ENCODE results near the gene MYL11. TPM values are rescaled to one million over a fixed set of nuclear protein-coding genes. Genes with fewer than 3 reads are reported as not detected.

MYL11 gene
- total and polyA plus RNA-seq, 5 donors from 2014 or later, result 1.7 to 4.1 TPM; not detected in 3

DNA sequence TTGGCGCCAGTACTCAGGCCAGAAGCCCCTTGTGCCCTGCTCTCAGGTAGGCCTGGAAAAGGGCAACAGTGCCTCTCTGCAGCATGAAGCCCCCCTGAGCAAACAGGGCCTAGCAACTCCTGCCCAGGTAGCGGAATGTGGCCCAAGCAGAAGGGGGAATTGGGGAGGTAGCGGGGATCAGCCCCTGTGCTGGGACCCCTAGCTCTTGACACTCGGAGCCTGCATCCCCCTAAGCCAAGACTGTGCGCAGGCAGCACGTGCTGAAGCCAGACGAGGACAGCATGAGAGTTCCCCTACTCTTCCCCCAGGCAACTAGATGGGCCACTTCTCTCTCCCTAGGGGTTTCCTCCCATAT, 18.7 kb upstream of the MYL11 start:
- H3K9me3 Mint-ChIP-seq, result no peaks in the 10 kb centered on the region
- H3K4me3 Mint-ChIP-seq, result peak overlapping the region; percentile 96 to 100 (median 96)
- no peaks in the 10 kb centered on the region for H3K27me3 Mint-ChIP-seq
- H3K36me3 Mint-ChIP-seq, result peaks cover 26% of the 10 kb centered on the region
- DNase-seq (no peak), ATAC-seq (ENCODE audit: low read depth in 2 of 2) (no peak)
- Histone ChIP-seq H3K36me3 (ENCODE audit: control insufficient read depth, insufficient read depth, low read length) (peaks cover 33% of the 10 kb centered on the region), H3K27me3 (ENCODE audit: control insufficient read depth, insufficient read depth, low read length) (no peaks in the 10 kb centered on the region), H3K4me1 (ENCODE audit: control insufficient read depth, insufficient read depth, low read length, poor library complexity, severe bottlenecking) (peaks cover 24% of the 10 kb centered on the region), H3K27ac (ENCODE audit: insufficient read depth, low read length, poor library complexity, severe bottlenecking) (peak overlapping the region; percentile 96), H3K9me3 (ENCODE audit: control insufficient read depth in 2 of 2, low read length in 2 of 2) (no peaks in the 10 kb centered on the region), H3K4me3 (ENCODE audit: low read depth, low read length) (no peak overlapping the region)
- H3K27ac Mint-ChIP-seq, result peak overlapping the region; percentile 99
- peaks cover 4 to 47% (median 19%) of the 10 kb centered on the region in 4 donors for H3K4me1 Mint-ChIP-seq

DNA sequence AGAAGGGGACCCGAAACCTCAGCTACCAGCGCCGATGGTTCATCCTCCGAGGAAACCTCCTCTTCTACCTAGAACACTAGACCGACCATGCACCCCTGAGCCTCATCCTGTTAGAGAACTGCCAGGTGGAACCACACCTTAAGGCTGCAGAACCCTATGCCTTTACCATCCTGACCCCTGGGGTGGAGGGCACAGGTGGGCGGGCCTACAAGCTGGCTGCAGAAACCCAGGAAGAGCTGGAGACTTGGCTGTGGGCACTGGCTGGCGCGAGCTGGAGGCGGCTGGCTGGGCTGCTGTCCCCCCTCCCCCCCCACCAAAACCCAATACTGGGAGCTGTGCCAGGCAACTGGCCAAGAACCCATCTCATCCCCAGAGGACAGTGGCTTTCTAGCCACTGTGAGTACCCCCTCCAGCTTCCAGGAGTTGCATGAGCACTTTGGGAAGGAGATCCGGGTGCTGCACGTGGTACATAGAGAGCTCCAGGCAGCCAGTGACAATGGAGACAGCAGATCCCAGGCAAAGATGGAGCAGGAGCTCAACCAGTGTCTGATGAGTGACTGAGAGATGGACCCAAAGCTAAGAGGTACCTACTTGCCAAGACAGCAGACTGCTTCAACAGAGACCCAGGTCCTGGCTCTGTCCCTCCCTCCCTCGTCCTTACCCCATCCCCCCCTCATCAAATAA, 18.1 kb upstream of the MYL11 start:
- H3K9me3 Mint-ChIP-seq, result no peaks in the 10 kb centered on the region
- H3K4me1 Mint-ChIP-seq, result peaks cover 4 to 47% (median 19%) of the 10 kb centered on the region in 4 donors
- no peaks in the 10 kb centered on the region for H3K27me3 Mint-ChIP-seq
- H3K9me3 ChIP-seq (ENCODE audit: control insufficient read depth in 2 of 2, low read length in 2 of 2), result no peaks in the 10 kb centered on the region
- H3K27ac Mint-ChIP-seq, result peak overlapping the region; percentile 99
- DNase-seq, result peak in 1 of 3 donors; percentile 60
- peaks cover 24% of the 10 kb centered on the region for H3K4me1 ChIP-seq (ENCODE audit: control insufficient read depth, insufficient read depth, low read length, poor library complexity, severe bottlenecking)
- H3K36me3 Mint-ChIP-seq, result peaks cover 21% of the 10 kb centered on the region
- no peak overlapping the region for H3K4me3 ChIP-seq (ENCODE audit: low read depth, low read length)
- peak in 1 of 2 donors; percentile 28 for ATAC-seq (ENCODE audit: low read depth in 2 of 2)
- H3K27ac ChIP-seq (ENCODE audit: insufficient read depth, low read length, poor library complexity, severe bottlenecking), result peak overlapping the region; percentile 96
- H3K4me3 Mint-ChIP-seq, result peak overlapping the region; percentile 96 to 100 (median 96)
- H3K36me3 ChIP-seq (ENCODE audit: control insufficient read depth, insufficient read depth, low read length), result peaks cover 30% of the 10 kb centered on the region
- no peaks in the 10 kb centered on the region for H3K27me3 ChIP-seq (ENCODE audit: control insufficient read depth, insufficient read depth, low read length)

DNA sequence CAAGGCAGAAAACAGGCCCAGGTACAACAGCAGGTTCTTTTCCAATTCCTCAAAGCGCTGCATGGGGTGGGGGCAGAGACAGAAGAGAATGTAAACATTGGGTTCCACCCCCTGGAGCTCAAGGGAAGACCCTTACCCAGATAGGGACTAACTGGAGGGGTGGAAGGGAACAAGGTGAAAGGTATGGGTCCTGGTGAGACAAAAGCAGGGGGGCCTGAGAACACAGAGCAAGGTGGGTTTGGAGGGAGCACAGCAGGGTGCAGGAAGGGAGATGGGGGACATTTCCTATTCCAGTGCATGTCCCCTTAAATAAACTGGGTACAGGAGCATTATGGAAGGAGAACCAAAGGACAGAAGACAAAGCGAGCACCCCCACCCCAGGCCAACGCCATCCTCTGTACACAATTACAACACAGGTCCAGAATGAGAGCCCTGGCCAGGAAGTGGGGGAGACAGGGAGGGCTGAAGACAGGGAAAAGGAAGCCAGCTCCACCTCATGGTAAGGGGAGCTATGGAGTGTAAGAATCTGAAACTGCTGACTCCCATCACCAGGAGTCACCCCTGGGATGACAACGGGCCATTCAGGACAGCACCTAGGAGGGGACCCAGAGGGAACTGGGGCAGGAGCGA, 17.4 kb upstream of the MYL11 start:
- Histone ChIP-seq H3K4me1 (ENCODE audit: control insufficient read depth, insufficient read depth, low read length, poor library complexity, severe bottlenecking) (peaks cover 24% of the 10 kb centered on the region), H3K27me3 (ENCODE audit: control insufficient read depth, insufficient read depth, low read length) (no peaks in the 10 kb centered on the region), H3K36me3 (ENCODE audit: control insufficient read depth, insufficient read depth, low read length) (peaks cover 25% of the 10 kb centered on the region), H3K4me3 (ENCODE audit: low read depth, low read length) (no peak overlapping the region), H3K9me3 (ENCODE audit: control insufficient read depth in 2 of 2, low read length in 2 of 2) (no peaks in the 10 kb centered on the region), H3K27ac (ENCODE audit: insufficient read depth, low read length, poor library complexity, severe bottlenecking) (no peak overlapping the region)
- Mint-ChIP-seq H3K9me3 (no peaks in the 10 kb centered on the region), H3K27me3 (no peaks in the 10 kb centered on the region), H3K27ac (peak overlapping the region in 2 of 3 donors; percentile 67 to 99), H3K36me3 (peaks cover 19% of the 10 kb centered on the region), H3K4me1 (peaks cover 4 to 44% (median 19%) of the 10 kb centered on the region in 4 donors), H3K4me3 (peak overlapping the region in 2 of 4 donors; percentile 51 to 100)
- no peak for ATAC-seq (ENCODE audit: low read depth in 2 of 2)
- no peak for DNase-seq

DNA sequence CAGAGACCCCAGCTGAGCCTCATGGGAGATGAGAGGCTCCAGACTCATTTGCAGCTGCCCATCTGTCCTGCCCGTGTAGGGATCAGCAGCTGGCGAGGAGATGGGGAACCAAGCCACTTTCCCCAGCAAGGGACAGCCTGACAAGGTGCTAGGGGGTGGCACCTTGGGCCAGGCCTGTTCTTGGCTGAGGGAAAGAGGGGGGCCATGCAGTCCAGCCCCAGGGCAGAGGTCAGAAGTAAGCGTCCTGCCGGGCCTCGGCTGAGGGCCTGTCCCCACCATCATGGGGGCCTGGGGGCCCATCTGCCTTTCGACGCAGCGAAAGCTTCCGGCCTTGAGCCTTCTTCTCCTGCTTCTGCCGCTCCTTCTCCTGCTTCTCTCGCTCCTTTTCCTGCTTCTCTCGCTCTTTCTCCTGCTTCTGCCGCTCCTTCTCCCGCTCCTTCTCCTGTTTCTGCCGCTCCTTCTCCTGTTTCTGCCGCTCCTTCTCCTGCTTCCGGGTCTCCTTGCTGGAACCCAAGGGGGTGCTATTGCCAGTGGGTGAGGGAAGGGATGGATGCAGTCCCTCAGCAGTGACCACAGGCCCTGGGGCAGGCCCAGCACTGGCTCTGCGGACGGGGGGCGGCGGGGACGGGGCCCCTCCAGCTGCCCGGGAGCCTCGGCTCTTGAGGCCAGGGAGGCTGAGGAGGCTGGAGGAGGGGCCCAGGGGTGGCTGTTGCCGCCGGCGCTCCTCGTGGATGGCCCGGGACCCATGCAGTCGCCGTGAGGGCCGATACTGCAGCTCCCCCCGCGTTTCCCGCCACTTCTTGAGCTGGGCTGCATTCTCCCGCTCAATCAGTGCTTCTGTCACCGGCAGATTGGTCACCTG, 16.7 kb upstream of the MYL11 start:
- no peak for DNase-seq
- H3K9me3 ChIP-seq (ENCODE audit: control insufficient read depth in 2 of 2, low read length in 2 of 2), result no peaks in the 10 kb centered on the region
- H3K27me3 Mint-ChIP-seq, result no peaks in the 10 kb centered on the region
- H3K4me1 Mint-ChIP-seq, result peaks cover 4 to 40% (median 20%) of the 10 kb centered on the region in 4 donors
- peak overlapping the region in 2 of 3 donors; percentile 41 to 83 for H3K27ac Mint-ChIP-seq
- peak overlapping the region in 1 of 4 donors; percentile 51 for H3K4me3 Mint-ChIP-seq
- no peaks in the 10 kb centered on the region for H3K9me3 Mint-ChIP-seq
- H3K27me3 ChIP-seq (ENCODE audit: control insufficient read depth, insufficient read depth, low read length), result no peaks in the 10 kb centered on the region
- H3K4me1 ChIP-seq (ENCODE audit: control insufficient read depth, insufficient read depth, low read length, poor library complexity, severe bottlenecking), result peaks cover 24% of the 10 kb centered on the region
- peaks cover 21% of the 10 kb centered on the region for H3K36me3 Mint-ChIP-seq
- H3K36me3 ChIP-seq (ENCODE audit: control insufficient read depth, insufficient read depth, low read length), result peaks cover 23% of the 10 kb centered on the region
- no peak for ATAC-seq (ENCODE audit: low read depth in 2 of 2)
- no peak overlapping the region for H3K27ac ChIP-seq (ENCODE audit: insufficient read depth, low read length, poor library complexity, severe bottlenecking)
- no peak overlapping the region for H3K4me3 ChIP-seq (ENCODE audit: low read depth, low read length)

DNA sequence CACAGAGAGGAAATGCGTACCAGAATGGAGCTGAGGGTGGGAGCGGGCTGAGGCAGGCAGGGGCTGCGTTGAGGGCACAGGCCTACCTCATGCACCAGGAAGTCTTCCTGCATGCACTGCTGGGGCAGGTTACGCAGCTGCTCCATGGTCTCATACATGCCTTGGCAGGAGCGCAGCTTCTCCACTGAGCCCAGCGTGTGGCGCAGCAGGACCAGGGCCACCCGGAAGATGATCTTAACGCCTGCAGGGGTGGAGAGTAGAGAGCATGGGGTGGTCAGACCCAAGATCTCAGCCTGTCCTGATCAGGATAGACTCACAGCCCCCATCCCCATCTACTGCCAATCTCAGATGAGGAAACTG, 16.0 kb upstream of the MYL11 start:
- no peak overlapping the region for H3K27ac ChIP-seq (ENCODE audit: insufficient read depth, low read length, poor library complexity, severe bottlenecking)
- peak overlapping the region in 1 of 4 donors; percentile 44 for H3K4me3 Mint-ChIP-seq
- H3K27me3 Mint-ChIP-seq, result no peaks in the 10 kb centered on the region
- H3K4me1 Mint-ChIP-seq, result peaks cover 4 to 38% (median 25%) of the 10 kb centered on the region in 4 donors
- H3K9me3 Mint-ChIP-seq, result no peaks in the 10 kb centered on the region
- H3K27ac Mint-ChIP-seq, result no peak overlapping the region
- peaks cover 25% of the 10 kb centered on the region for H3K36me3 Mint-ChIP-seq
- peaks cover 23% of the 10 kb centered on the region for H3K4me1 ChIP-seq (ENCODE audit: control insufficient read depth, insufficient read depth, low read length, poor library complexity, severe bottlenecking)
- no peak overlapping the region for H3K4me3 ChIP-seq (ENCODE audit: low read depth, low read length)
- no peaks in the 10 kb centered on the region for H3K27me3 ChIP-seq (ENCODE audit: control insufficient read depth, insufficient read depth, low read length)
- H3K36me3 ChIP-seq (ENCODE audit: control insufficient read depth, insufficient read depth, low read length), result peaks cover 24% of the 10 kb centered on the region
- no peak for ATAC-seq (ENCODE audit: low read depth in 2 of 2)
- no peaks in the 10 kb centered on the region for H3K9me3 ChIP-seq (ENCODE audit: control insufficient read depth in 2 of 2, low read length in 2 of 2)
- no peak for DNase-seq

DNA sequence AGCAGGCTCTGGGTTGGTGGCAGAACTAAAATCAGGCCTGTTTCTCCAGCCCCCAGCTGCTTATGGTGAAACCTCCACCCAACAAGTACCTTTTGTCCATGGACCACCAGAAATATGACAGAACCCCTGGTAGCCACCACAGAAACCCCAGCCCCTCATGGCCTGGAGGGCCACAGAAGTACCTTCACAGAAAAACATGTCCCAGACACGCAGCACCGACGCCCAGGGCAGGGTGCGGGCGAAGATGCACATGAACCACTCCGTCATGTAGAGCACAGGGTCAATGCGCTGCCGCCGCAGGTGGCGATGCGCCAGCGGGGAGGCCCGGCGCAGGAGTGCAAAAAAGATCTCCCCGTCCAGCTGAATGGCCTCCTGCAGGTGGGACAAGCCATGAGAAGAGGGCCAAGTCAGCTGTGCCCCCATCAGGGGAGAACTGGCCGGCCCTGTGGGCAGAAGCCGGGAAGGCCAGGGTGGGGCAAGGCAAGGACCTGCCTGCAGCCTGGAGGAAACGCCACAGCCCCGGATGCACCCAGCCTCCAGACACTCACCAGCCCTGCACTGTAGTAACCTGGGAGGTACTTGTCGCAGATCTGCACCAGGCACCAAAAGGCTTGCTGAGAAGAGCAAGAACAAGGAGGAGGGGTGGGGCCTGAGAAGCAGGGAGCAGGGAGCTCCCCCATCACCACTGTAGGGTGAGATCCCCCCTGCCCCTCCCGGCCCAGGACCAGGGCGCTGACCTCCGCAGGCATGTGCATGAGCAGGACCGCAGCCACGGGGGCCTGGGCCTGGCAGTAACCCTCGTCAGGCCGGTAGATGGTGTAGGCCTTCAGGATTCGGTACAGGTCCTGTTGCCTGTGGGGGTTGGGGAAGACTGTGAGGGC, 15.4 kb upstream of the MYL11 start:
- Histone ChIP-seq H3K4me1 (ENCODE audit: control insufficient read depth, insufficient read depth, low read length, poor library complexity, severe bottlenecking) (peaks cover 16% of the 10 kb centered on the region), H3K27ac (ENCODE audit: insufficient read depth, low read length, poor library complexity, severe bottlenecking) (no peak overlapping the region), H3K4me3 (ENCODE audit: low read depth, low read length) (no peak overlapping the region), H3K9me3 (ENCODE audit: control insufficient read depth in 2 of 2, low read length in 2 of 2) (no peaks in the 10 kb centered on the region), H3K36me3 (ENCODE audit: control insufficient read depth, insufficient read depth, low read length) (peaks cover 26% of the 10 kb centered on the region), H3K27me3 (ENCODE audit: control insufficient read depth, insufficient read depth, low read length) (no peaks in the 10 kb centered on the region)
- H3K27me3 Mint-ChIP-seq, result no peaks in the 10 kb centered on the region
- peak overlapping the region in 1 of 4 donors; percentile 44 for H3K4me3 Mint-ChIP-seq
- peaks cover 27% of the 10 kb centered on the region for H3K36me3 Mint-ChIP-seq
- H3K9me3 Mint-ChIP-seq, result no peaks in the 10 kb centered on the region
- ATAC-seq (ENCODE audit: low read depth in 2 of 2) (no peak), DNase-seq (no peak)
- H3K4me1 Mint-ChIP-seq, result peaks cover 4 to 35% (median 23%) of the 10 kb centered on the region in 4 donors
- H3K27ac Mint-ChIP-seq, result no peak overlapping the region

DNA sequence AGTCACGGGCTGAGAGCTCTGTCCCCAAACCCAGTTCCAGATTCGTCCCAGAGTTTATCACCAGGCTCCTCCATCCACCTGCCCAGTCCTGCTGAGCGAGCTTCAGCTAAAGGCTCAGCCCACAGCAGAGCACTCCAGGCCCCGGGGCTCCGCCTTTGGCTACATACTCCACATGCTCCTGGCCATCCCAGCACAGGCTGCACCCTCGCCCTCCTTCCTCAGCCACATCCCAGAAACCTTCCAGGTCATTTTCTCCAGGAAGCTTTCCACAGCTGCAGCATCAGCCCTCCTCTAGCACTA, 14.8 kb upstream of the MYL11 start:
- no peak overlapping the region for H3K4me3 ChIP-seq (ENCODE audit: low read depth, low read length)
- H3K4me1 ChIP-seq (ENCODE audit: control insufficient read depth, insufficient read depth, low read length, poor library complexity, severe bottlenecking), result peaks cover 11% of the 10 kb centered on the region
- peaks cover 4 to 35% (median 22%) of the 10 kb centered on the region in 4 donors for H3K4me1 Mint-ChIP-seq
- ATAC-seq (ENCODE audit: low read depth in 2 of 2) (no peak), DNase-seq (no peak)
- no peaks in the 10 kb centered on the region for H3K27me3 Mint-ChIP-seq
- peaks cover 31% of the 10 kb centered on the region for H3K36me3 ChIP-seq (ENCODE audit: control insufficient read depth, insufficient read depth, low read length)
- H3K4me3 Mint-ChIP-seq, result peak overlapping the region in 1 of 4 donors; percentile 26
- no peak overlapping the region for H3K27ac ChIP-seq (ENCODE audit: insufficient read depth, low read length, poor library complexity, severe bottlenecking)
- no peaks in the 10 kb centered on the region for H3K9me3 Mint-ChIP-seq
- H3K27me3 ChIP-seq (ENCODE audit: control insufficient read depth, insufficient read depth, low read length), result no peaks in the 10 kb centered on the region
- peak overlapping the region in 1 of 3 donors; percentile 37 for H3K27ac Mint-ChIP-seq
- H3K9me3 ChIP-seq (ENCODE audit: control insufficient read depth in 2 of 2, low read length in 2 of 2), result no peaks in the 10 kb centered on the region
- H3K36me3 Mint-ChIP-seq, result peaks cover 30% of the 10 kb centered on the region
